Activated CD8-positive, alpha-beta memory T cell treated with anti-CD3 and anti-CD28 coated beads for 48 hours (primary cell): ENCODE measurements around the gene SPSB2.

Experiments used
- DNase-seq, 3 experiments: peaks; one replicate each; pipeline ENCODE4 v3.0.0-alpha.2; 2020; ENCODE audit warnings: low read depth in 2 of 3, low spot score in 2 of 3

SPSB2 gene

DNA sequence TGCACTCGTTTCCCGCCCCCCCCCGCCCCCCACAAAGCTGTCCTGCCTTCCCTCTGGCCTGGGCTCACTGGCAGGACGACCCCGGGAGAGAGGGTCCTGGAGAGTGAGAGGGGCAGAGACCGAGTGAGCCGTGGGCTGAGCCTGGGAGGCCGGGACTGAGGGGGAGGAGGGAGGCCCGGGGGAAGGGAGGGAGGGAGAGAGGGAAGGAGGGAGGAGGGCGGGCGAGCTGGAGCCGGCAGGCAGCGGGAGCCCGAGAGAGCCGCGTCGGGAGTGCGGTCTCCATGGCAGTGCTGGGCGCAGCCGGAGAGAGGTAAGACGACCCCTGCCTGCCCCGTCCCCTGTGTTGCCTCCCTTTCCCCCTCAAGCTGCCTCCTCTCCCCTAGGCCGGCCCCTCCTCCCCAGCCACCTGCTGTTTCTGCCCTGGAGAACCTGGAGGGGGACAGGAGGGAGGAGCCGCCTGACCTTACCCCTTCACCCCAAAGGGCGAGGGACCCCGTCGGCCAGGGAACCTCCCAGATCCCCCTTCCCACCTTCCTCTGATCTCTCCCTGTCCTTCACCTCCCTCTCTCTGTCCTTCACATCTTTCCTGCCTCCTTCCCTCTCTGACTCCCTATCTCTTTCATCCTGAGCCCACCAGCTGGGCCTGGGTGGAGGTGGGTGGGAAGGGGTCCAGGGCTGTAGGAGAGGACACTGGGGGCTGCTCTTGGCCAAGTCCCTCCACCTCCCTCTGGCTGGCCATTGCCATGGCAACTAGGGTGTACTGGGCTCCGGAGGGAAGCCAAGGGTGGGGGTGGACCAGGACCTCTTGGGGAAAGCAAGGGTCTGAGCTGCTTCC, 51.3 kb downstream of the SPSB2 start, which contains the start of gene GPR162:
TSS of gene GPR162 (plus strand) at position 231 of the 835 bp plus-strand sequence. CDS start 2,078 bp downstream, outside the sequence.
- no peak for DNase-seq
